Effector memory CD4-positive, alpha-beta T cell (primary cell): ENCODE measurements around the gene ARL6IP1.
"Not testable (repeated sequence)": the region's sequence is repeated elsewhere in the genome, so short reads cannot be mapped to it uniquely, and the experiment has no call there.

Source experiments
- DNase-seq, 3 donors: peaks; one replicate each; pipeline ENCODE4 v3.0.0-alpha.2; 2020
- H3K27ac ChIP-seq: 2 replicates; pipeline ENCODE4 v1.7.0; 2013; ENCODE audit warnings: mild to moderate bottlenecking, low read length, moderate library complexity; ENCODE audit not compliant: insufficient read depth, poor library complexity, severe bottlenecking
- H3K27me3 ChIP-seq: replicated peaks from 2 replicates; pipeline ENCODE4 v1.7.0; 2013; ENCODE audit warnings: mild to moderate bottlenecking, low read length; ENCODE audit not compliant: insufficient read depth, control insufficient read depth, poor library complexity, severe bottlenecking
- H3K36me3 ChIP-seq: 2 replicates; pipeline ENCODE4 v1.7.0; 2013; ENCODE audit warnings: mild to moderate bottlenecking, low read length, moderate library complexity; ENCODE audit not compliant: control insufficient read depth, insufficient read depth
- H3K4me1 ChIP-seq: 2 replicates; pipeline ENCODE4 v1.7.0; 2013; ENCODE audit warnings: low read length, mild to moderate bottlenecking; ENCODE audit not compliant: control insufficient read depth, insufficient read depth, poor library complexity, severe bottlenecking
- H3K4me3 ChIP-seq: 2 replicates; pipeline ENCODE4 v1.7.0; 2013; ENCODE audit warnings: low read length, low read depth, mild to moderate bottlenecking; ENCODE audit not compliant: insufficient read depth, poor library complexity, severe bottlenecking
- H3K9me3 ChIP-seq: 2 replicates; pipeline ENCODE4 v1.7.0; 2013; ENCODE audit warnings: mild to moderate bottlenecking, low read length, moderate library complexity; ENCODE audit not compliant: control insufficient read depth

ARL6IP1 gene

GRCh38 chr16:18770336-18770962 lies 30.9 kb downstream of the ARL6IP1 start:
- H3K9me3 ChIP-seq, H3K27ac ChIP-seq, DNase-seq, H3K36me3 ChIP-seq, H3K27me3 ChIP-seq, H3K4me3 ChIP-seq, H3K4me1 ChIP-seq: not testable (repeated sequence)

GRCh38 chr16:18767217-18767616 lies 34.1 kb downstream of the ARL6IP1 start:
- not testable (repeated sequence) for H3K4me3 ChIP-seq, DNase-seq, H3K27ac ChIP-seq, H3K4me1 ChIP-seq, H3K9me3 ChIP-seq, H3K36me3 ChIP-seq, H3K27me3 ChIP-seq

GRCh38 chr16:18762713-18763112 lies 38.6 kb downstream of the ARL6IP1 start:
- H3K9me3 ChIP-seq, H3K4me1 ChIP-seq, DNase-seq, H3K4me3 ChIP-seq, H3K27me3 ChIP-seq, H3K27ac ChIP-seq, H3K36me3 ChIP-seq: not testable (repeated sequence)

- peak; percentile 9 to 39 (median 32) for DNase-seq
- not testable (repeated sequence) for H3K27ac ChIP-seq, H3K36me3 ChIP-seq, H3K9me3 ChIP-seq, H3K4me1 ChIP-seq, H3K4me3 ChIP-seq, H3K27me3 ChIP-seq
These were observed 41.5 kb downstream of the ARL6IP1 start for GRCh38 chr16:18759598-18760520.

GRCh38 chr16:18757960-18758660 lies 43.2 kb downstream of the ARL6IP1 start:
- not testable (repeated sequence) for DNase-seq, H3K36me3 ChIP-seq, H3K9me3 ChIP-seq, H3K27ac ChIP-seq, H3K27me3 ChIP-seq, H3K4me3 ChIP-seq, H3K4me1 ChIP-seq

GRCh38 chr16:18756639-18757038 lies 44.7 kb downstream of the ARL6IP1 start:
- H3K27me3 ChIP-seq, H3K36me3 ChIP-seq, H3K27ac ChIP-seq, DNase-seq, H3K4me1 ChIP-seq, H3K9me3 ChIP-seq, H3K4me3 ChIP-seq: not testable (repeated sequence)

GRCh38 chr16:18742870-18743269 lies 58.5 kb downstream of the ARL6IP1 start:
- not testable (repeated sequence) for DNase-seq, H3K4me3 ChIP-seq, H3K27ac ChIP-seq, H3K36me3 ChIP-seq, H3K27me3 ChIP-seq, H3K9me3 ChIP-seq, H3K4me1 ChIP-seq
